ENCODE data around the gene SUOX. TPM values are rescaled to one million over a fixed set of nuclear protein-coding genes. Genes with fewer than 3 reads are reported as not detected.

SUOX gene
- total and polyA plus RNA-seq, 2 of the 4 experiments (the other 2 are of a cell fraction) = 17.8 to 19.4 TPM

- BruUV-seq (replicated peaks) = no TSS peak
- Histone ChIP-seq H3K27ac (ENCODE audit: insufficient read depth, low read length) (no peak overlapping the region), H3K79me1 (ENCODE audit: low read depth in 1 of 2, low read length in 2 of 2) (peaks cover 0 to 10% of the 10 kb centered on the region in 2 experiments; a peak in 2 of 4 replicates), H3K14ac (replicated peaks; ENCODE audit: low read depth, low read length) (no peak overlapping the region), H3K9ac (ENCODE audit: low read depth, low read length) (no peak overlapping the region), H3K27me3 (ENCODE audit: control insufficient read depth, insufficient read depth, low read length) (no peaks in the 10 kb centered on the region), H2BK120ac (ENCODE audit: low read depth, low read length) (no peak overlapping the region), H2AK5ac (ENCODE audit: low read depth, low read length) (no peak overlapping the region), H3K36me3 (ENCODE audit: control insufficient read depth, insufficient read depth, low read length) (peaks cover 31% of the 10 kb centered on the region), H3K23ac (ENCODE audit: low read depth, low read length) (no peak overlapping the region), H3K56ac (ENCODE audit: extremely low read depth, insufficient read depth, low read length) (no peak overlapping the region), H3K9me1 (ENCODE audit: insufficient read depth, low read length) (no peaks in the 10 kb centered on the region), H4K8ac (ENCODE audit: low read depth in 2 of 2, low read length in 2 of 2) (no peak overlapping the region), H2AFZ (replicated peaks; ENCODE audit: low read length, poor library complexity) (no peak overlapping the region), H2BK15ac (ENCODE audit: low read depth, low read length) (no peak overlapping the region), H4K5ac (ENCODE audit: low read depth, low read length) (no peak overlapping the region), H2AK9ac (replicated peaks; ENCODE audit: low read depth, low read length, poor library complexity) (no peak overlapping the region), H2BK5ac (ENCODE audit: low read depth, low read length, poor library complexity, severe bottlenecking) (no peak overlapping the region), H3K4ac (ENCODE audit: low read depth, low read length) (no peak overlapping the region), H3K4me3 (ENCODE audit: insufficient read depth, low read depth, low read length) (no peak overlapping the region), H2BK20ac (ENCODE audit: low read depth, low read length) (no peak overlapping the region), H4K91ac (ENCODE audit: insufficient read depth, low read depth, low read length) (no peak overlapping the region), H4K20me1 (ENCODE audit: insufficient read depth, low read length) (0 out of 2 replicates have a peak, but pooled peaks cover 2% of the 10 kb centered on the region), H3K18ac (ENCODE audit: low read depth, low read length) (no peak overlapping the region), H3K4me2 (ENCODE audit: low read depth, low read length) (no peak overlapping the region), H3K9me3 (ENCODE audit: control insufficient read depth, insufficient read depth, low read length) (no peaks in the 10 kb centered on the region), H3K4me1 (ENCODE audit: control insufficient read depth, insufficient read depth, low read length) (no peaks in the 10 kb centered on the region)
- 60% methylated on average over 1 of the region's 2 CpGs; no CpG with 5 or more reads in 1 of the 2 experiments for WGBS, 2 experiments (ENCODE audit: extremely low coverage in 2 of 2, insufficient read length in 1 of 2)
- ChIA-PET CTCF (interaction anchor here (2.4 kb wide), 1 partner anchor 8 kb away, joined by 8 read pairs; no protein-coding TSS in a partner anchor), POLR2A (ENCODE audit: unreplicated experiment) (interaction anchor here (0.6 kb wide), 1 partner anchor 219 kb away, joined by 3 read pairs; no protein-coding TSS in a partner anchor)
- TF ChIP-seq SMC3 (IDR thresholded peaks at IDR 0.05; ENCODE audit: low read depth, low read length) = no peak
- no peak for TF ChIP-seq MXI1 (IDR thresholded peaks at IDR 0.05; ENCODE audit: borderline replicate concordance, low read depth, low read length)
- TF ChIP-seq RCOR1 (IDR thresholded peaks at IDR 0.05; ENCODE audit: insufficient replicate concordance, low read length) = no peak
- TF ChIP-seq CHD1 (IDR thresholded peaks at IDR 0.05; ENCODE audit: low read depth, low read length) = no peak
- no peak for TF ChIP-seq BHLHE40 (IDR thresholded peaks at IDR 0.05; ENCODE audit: low read depth, low read length)
- TF ChIP-seq ELK1 (IDR thresholded peaks at IDR 0.05; ENCODE audit: borderline replicate concordance, low read depth, low read length) = no peak
- no peak for TF ChIP-seq RAD21 (IDR thresholded peaks at IDR 0.05; ENCODE audit: low read length)
- no peak for TF ChIP-seq POLR2A (IDR thresholded peaks at IDR 0.05; ENCODE audit: low read depth, low read length)
- TF ChIP-seq RFX5 (IDR thresholded peaks at IDR 0.05; ENCODE audit: low read depth, low read length) = no peak
- TF ChIP-seq NFE2L2 (IDR thresholded peaks at IDR 0.05; ENCODE audit: low read depth, low read length) = no peak
- dilution Hi-C loops (cut with HindIII; ENCODE audit: low sequenced_read_pairs, unreplicated experiment) (no loop called here), intact Hi-C loops (cut with micrococcal nuclease) (no loop called here), in situ Hi-C loops (cut with MboI; ENCODE audit: low sequenced_read_pairs) (loop anchor here (5.0 kb wide), 1 partner anchor 40 kb away; the partner anchor contains the start of gene SUOX)
- no peak for ATAC-seq (ENCODE audit: low read depth)
- DNase-seq = no peak
Measured at GRCh38 chr12:56037161-56037560, 40.1 kb downstream of the SUOX start.

Data from IMR-90 (cell line).